ENCODE results near the gene MUC15.

MUC15 gene

DNA sequence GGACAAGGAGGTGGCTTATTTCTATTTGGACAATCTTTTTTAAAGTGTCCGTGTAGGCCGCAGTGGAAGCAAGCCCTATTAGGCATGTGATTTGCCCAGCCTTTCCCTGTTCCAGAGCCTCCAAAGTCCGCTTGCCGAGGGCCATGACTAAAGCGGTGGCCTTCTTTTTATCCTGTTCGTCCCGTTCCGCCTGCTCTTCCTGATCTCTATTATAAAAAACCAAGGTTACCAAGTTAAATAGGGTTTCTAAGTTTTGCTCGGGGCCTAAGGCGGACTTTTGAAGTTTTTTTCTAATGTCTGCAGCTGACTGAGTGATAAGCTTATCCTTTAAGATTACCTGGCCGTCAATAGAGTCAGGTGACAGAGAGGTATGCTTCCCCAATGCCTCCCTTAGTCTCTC lies 21.6 kb upstream of the MUC15 start:
- Histone ChIP-seq H3K4me1 (no peaks in the 10 kb centered on the region), H3K9me3 (no peaks in the 10 kb centered on the region), H3K4me3 (ENCODE audit: low read depth, low read length) (no peak overlapping the region), H3K27me3 (no peaks in the 10 kb centered on the region), H3K36me3 (no peaks in the 10 kb centered on the region)
- no peak for DNase-seq
- no peak for TF ChIP-seq CTCF (IDR thresholded peaks at IDR 0.05; ENCODE audit: low read depth, low read length)

DNA sequence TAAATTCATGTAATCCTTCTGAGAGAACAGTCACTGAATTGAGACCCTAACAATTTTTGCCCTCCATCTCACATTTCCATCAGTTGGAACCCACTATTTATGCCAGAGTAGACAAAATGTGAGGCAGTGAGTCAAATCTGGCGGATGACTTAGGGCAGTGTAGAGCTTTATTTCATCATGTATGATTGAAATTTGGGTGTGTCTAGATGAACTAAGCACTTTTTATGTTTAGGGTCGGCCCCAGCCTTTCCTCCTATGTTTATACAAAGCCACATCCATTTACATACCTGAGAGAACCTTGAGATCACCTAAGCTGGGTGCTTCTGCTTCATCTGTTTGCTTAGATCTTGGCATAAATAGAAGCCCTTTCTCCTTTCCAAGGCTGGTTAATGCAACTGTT lies 15.0 kb upstream of the MUC15 start:
- no peak for TF ChIP-seq CTCF (IDR thresholded peaks at IDR 0.05; ENCODE audit: low read depth, low read length)
- H3K4me3 ChIP-seq (ENCODE audit: low read depth, low read length) = no peak overlapping the region
- H3K27me3 ChIP-seq = no peaks in the 10 kb centered on the region
- H3K9me3 ChIP-seq = no peaks in the 10 kb centered on the region
- DNase-seq = no peak
- H3K4me1 ChIP-seq = no peaks in the 10 kb centered on the region
- no peaks in the 10 kb centered on the region for H3K36me3 ChIP-seq

DNA sequence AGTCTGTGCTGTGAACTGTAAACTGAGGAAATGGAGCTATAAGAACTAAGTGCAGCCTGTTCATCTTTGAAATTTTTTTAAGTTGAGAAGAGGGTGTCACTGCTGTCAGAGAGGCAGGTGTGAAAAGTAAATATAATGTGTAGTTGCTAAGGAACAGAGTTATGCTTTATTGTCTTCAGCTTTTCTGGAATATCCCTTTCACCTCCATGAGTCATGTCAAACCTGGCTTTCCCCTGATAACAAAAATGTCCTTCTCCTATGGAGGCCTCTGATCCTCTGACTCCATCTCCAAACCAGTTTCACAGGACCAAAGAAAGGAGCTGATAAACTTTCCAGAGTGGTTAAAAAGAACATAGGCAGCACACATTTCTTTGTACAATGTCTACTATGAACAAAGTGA lies 12.8 kb upstream of the MUC15 start:
- H3K4me3 ChIP-seq (ENCODE audit: low read depth, low read length) = no peak overlapping the region
- DNase-seq = no peak
- H3K27me3 ChIP-seq = no peaks in the 10 kb centered on the region
- H3K9me3 ChIP-seq = no peaks in the 10 kb centered on the region
- no peaks in the 10 kb centered on the region for H3K4me1 ChIP-seq
- no peak for TF ChIP-seq CTCF (IDR thresholded peaks at IDR 0.05; ENCODE audit: low read depth, low read length)
- H3K36me3 ChIP-seq = no peaks in the 10 kb centered on the region

DNA sequence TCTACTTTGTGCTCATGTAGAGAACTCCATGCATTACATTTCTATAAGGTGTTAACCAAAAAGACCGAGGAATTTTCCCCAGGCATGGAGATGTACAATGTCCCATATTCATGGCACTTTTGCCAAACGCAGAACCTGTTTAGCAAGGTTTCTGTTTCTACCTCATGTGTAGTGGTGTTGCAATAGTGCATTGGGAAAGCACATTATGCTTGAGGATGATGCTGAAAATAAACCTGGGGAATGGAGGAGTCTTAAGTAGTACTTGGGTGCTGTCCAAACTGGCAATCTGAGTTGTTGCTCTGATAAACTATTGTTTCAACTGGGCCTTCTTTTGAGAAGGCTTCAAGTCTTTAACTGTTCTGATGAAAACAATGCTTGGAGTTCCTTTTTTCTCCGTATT lies 11.5 kb upstream of the MUC15 start:
- H3K4me3 ChIP-seq (ENCODE audit: low read depth, low read length) = no peak overlapping the region
- H3K4me1 ChIP-seq = no peaks in the 10 kb centered on the region
- H3K9me3 ChIP-seq = no peaks in the 10 kb centered on the region
- no peak for DNase-seq
- H3K27me3 ChIP-seq = no peaks in the 10 kb centered on the region
- no peaks in the 10 kb centered on the region for H3K36me3 ChIP-seq
- no peak for TF ChIP-seq CTCF (IDR thresholded peaks at IDR 0.05; ENCODE audit: low read depth, low read length)

GRCh38 chr11:26580929-26581328 lies 8.9 kb upstream of the MUC15 start:
- Histone ChIP-seq H3K9me3 (no peaks in the 10 kb centered on the region), H3K4me3 (ENCODE audit: low read depth, low read length) (no peak overlapping the region), H3K27me3 (no peaks in the 10 kb centered on the region), H3K4me1 (no peaks in the 10 kb centered on the region), H3K36me3 (no peaks in the 10 kb centered on the region)
- TF ChIP-seq CTCF (IDR thresholded peaks at IDR 0.05; ENCODE audit: low read depth, low read length) = no peak
- no peak for DNase-seq

- Histone ChIP-seq H3K36me3 (no peaks in the 10 kb centered on the region), H3K4me3 (ENCODE audit: low read depth, low read length) (no peak overlapping the region), H3K9me3 (no peaks in the 10 kb centered on the region), H3K27me3 (no peaks in the 10 kb centered on the region), H3K4me1 (no peaks in the 10 kb centered on the region)
- no peak for DNase-seq
- no peak for TF ChIP-seq CTCF (IDR thresholded peaks at IDR 0.05; ENCODE audit: low read depth, low read length)
Measured at GRCh38 chr11:26579683-26580082, 7.6 kb upstream of the MUC15 start.
